ENCODE data around the gene EIPR1. TPM values are rescaled to one million over a fixed set of nuclear protein-coding genes. Genes with fewer than 3 reads are reported as not detected.
A peak's percentile ranks its signal among the peaks of the same experiment; 100 is the strongest.
"Not testable (repeated sequence)": the region's sequence is repeated elsewhere in the genome, so short reads cannot be mapped to it uniquely, and the experiment has no call there.

Gene EIPR1
- total RNA-seq, 2 experiments from 2014 or later = 36.2 to 42.7 TPM

DNA sequence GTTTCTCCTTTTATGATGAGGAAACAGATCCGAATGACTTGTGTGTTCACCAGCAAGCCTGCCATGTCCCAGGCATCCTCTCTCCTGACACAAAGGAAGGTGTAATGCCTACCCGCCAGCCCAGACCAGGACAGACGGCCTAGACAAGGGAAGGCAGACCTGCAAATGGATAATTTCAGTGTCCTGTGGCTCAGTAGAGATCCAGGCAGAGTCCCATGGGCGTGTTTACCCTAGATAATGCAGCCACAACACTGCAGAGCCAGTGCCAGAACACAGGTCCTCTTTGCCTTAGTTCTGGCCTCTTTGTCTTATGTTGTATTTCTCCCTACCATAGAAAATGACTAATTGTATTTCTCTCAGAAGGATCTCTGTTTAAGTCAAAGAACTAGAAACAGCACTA is 14.6 kb upstream of the EIPR1 start:
- CTCF ChIA-PET = no interaction called here
- no peak for DNase-seq
- Mint-ChIP-seq H3K4me1 (peaks cover 3% of the 10 kb centered on the region), H3K36me3 (ENCODE audit: low read depth) (peaks cover 76% of the 10 kb centered on the region), H3K9me3 (peaks cover 20% of the 10 kb centered on the region), H3K4me3 (no peak overlapping the region), H3K27me3 (no peaks in the 10 kb centered on the region), H3K27ac (no peak overlapping the region)
- POLR2A ChIA-PET = no interaction called here

GRCh38 chr2:3390041-3390440 is 12.4 kb upstream of the EIPR1 start:
- Mint-ChIP-seq H3K4me1 (peaks cover 3% of the 10 kb centered on the region), H3K4me3 (no peak overlapping the region), H3K36me3 (ENCODE audit: low read depth) (peaks cover 65% of the 10 kb centered on the region), H3K9me3 (peaks cover 6% of the 10 kb centered on the region), H3K27me3 (no peaks in the 10 kb centered on the region), H3K27ac (no peak overlapping the region)
- POLR2A ChIA-PET = no interaction called here
- no peak for DNase-seq
- CTCF ChIA-PET = no interaction called here

DNA sequence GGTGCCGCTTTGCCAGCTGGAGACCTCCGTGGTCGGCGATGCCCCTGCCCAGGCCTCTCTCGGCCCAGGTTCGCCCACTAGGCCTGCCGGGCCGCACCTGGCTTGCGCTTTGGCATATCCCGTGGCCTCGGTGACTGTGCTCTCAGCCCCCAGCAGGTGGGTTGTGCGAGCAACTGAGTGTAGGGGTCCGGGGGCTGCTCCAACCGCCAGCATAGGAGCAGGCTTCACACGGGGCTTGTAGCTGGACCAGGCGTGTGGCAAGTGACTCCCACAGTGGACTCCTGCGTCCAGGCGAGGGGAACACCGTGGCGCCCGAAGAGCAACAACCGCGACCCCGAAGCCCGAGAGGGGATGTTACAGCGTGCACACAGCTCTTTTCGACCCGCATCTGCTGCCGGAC is 11.6 kb upstream of the EIPR1 start:
- peaks cover 7% of the 10 kb centered on the region for H3K4me1 Mint-ChIP-seq
- H3K27ac Mint-ChIP-seq = no peak overlapping the region

DNA sequence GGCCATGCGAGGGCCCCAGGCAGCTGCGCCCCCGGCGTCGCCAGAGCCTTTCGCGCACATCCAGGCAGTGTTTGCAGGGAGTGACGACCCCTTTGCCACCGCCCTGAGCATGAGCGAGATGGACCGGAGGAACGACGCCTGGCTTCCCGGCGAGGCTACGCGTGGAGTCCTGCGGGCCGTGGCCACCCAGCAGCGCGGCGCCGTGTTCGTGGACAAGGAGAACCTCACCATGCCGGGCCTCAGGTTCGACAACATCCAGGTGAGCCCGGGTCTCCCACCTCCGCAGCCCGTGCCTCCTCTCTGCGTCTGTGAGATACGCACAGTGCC is 10.8 kb upstream of the EIPR1 start:
- DNase-seq = no peak
- H3K9me3 Mint-ChIP-seq = peaks cover 1% of the 10 kb centered on the region
- H3K4me3 Mint-ChIP-seq = no peak overlapping the region
- peaks cover 7% of the 10 kb centered on the region for H3K4me1 Mint-ChIP-seq
- ChIA-PET CTCF (interaction anchor here (1.0 kb wide), 1 partner anchor 9 kb away, joined by 3 read pairs; the partner anchor contains the start of gene TRAPPC12), POLR2A (no interaction called here)
- no peaks in the 10 kb centered on the region for H3K27me3 Mint-ChIP-seq
- peaks cover 51% of the 10 kb centered on the region for H3K36me3 Mint-ChIP-seq (ENCODE audit: low read depth)
- H3K27ac Mint-ChIP-seq = no peak overlapping the region

More for the DNA sequence above, 11.6 kb upstream of the EIPR1 start:
- Mint-ChIP-seq H3K27me3 (no peaks in the 10 kb centered on the region), H3K4me3 (no peak overlapping the region), H3K9me3 (peaks cover 1% of the 10 kb centered on the region), H3K36me3 (ENCODE audit: low read depth) (peaks cover 56% of the 10 kb centered on the region)
- ChIA-PET POLR2A (no interaction called here), CTCF (interaction anchor here (1.0 kb wide), 1 partner anchor 10 kb away, joined by 3 read pairs; the partner anchor contains the start of gene TRAPPC12)
- no peak for DNase-seq

DNA sequence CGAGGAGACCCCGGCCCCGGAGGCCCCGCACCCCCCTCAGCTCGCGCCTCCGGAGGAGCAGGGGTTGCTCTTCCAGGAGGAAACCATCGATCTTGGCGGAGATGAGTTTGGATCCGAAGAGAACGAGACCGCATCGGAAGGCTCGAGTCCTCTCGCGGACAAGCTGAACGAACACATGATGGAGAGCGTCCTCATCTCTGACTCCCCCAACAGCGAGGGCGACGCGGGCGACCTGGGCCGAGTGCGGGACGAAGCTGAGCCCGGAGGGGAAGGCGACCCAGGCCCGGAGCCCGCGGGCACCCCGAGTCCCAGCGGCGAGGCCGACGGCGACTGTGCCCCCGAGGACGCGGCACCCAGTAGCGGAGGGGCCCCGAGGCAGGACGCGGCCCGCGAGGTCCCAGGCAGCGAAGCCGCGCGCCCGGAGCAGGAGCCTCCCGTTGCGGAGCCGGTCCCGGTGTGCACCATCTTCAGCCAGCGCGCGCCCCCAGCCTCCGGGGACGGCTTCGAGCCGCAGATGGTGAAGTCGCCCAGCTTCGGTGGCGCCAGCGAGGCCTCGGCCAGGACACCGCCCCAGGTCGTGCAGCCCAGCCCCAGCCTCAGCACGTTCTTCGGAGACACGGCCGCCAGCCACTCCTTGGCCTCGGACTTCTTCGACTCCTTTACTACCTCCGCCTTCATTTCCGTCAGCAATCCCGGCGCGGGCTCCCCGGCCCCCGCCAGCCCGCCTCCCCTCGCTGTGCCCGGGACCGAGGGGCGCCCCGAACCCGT is 10.2 kb upstream of the EIPR1 start:
- no peak for DNase-seq
- no peak overlapping the region for H3K27ac Mint-ChIP-seq
- CTCF ChIA-PET = interaction anchor here (1.0 kb wide), 1 partner anchor 10 kb away, joined by 3 read pairs; the partner anchor contains the start of gene EIPR1
- no peak overlapping the region for H3K4me3 Mint-ChIP-seq
- peaks cover 8% of the 10 kb centered on the region for H3K4me1 Mint-ChIP-seq
- peaks cover 50% of the 10 kb centered on the region for H3K36me3 Mint-ChIP-seq (ENCODE audit: low read depth)
- POLR2A ChIA-PET = no interaction called here
- no peaks in the 10 kb centered on the region for H3K9me3 Mint-ChIP-seq
- H3K27me3 Mint-ChIP-seq = no peaks in the 10 kb centered on the region

DNA sequence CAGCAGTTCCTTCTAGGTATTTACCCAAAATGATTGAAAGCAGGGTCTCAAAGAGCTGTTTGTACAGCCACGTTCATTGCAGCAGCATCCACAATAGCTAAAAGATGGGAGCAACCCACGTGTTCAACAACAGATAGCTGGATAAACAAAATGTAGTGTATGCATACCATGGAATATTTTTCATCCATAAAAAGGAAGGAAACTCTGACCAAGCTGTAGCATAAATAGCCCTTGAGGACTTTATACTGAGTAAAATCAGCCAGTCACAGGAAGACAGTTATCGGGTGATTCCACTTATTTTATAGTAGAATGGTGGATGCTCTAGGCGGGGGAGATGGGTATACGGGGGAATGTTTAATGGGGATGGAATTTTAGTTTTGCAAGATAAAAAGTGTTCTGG is 9.4 kb upstream of the EIPR1 start:
- peaks cover 9% of the 10 kb centered on the region for H3K4me1 Mint-ChIP-seq
- ChIA-PET POLR2A (no interaction called here), CTCF (interaction anchor here (1.0 kb wide), 1 partner anchor 9 kb away, joined by 3 read pairs; the partner anchor contains the start of gene EIPR1)
- H3K27ac Mint-ChIP-seq = no peak overlapping the region
- H3K4me3 Mint-ChIP-seq = no peak overlapping the region
- H3K27me3 Mint-ChIP-seq = no peaks in the 10 kb centered on the region
- peaks cover 44% of the 10 kb centered on the region for H3K36me3 Mint-ChIP-seq (ENCODE audit: low read depth)
- no peak for DNase-seq
- H3K9me3 Mint-ChIP-seq = no peaks in the 10 kb centered on the region

GRCh38 chr2:3386448-3386958 is 8.9 kb upstream of the EIPR1 start:
- ChIA-PET CTCF (interaction anchor here (1.0 kb wide), 2 partner anchors 8 to 16 kb away, joined by 3 read pairs; partner anchors contain the start of gene EIPR1), POLR2A (no interaction called here)
- H3K4me3 Mint-ChIP-seq = no peak overlapping the region
- no peak for DNase-seq
- H3K27ac Mint-ChIP-seq = no peak overlapping the region
- no peaks in the 10 kb centered on the region for H3K9me3 Mint-ChIP-seq
- H3K27me3 Mint-ChIP-seq = no peaks in the 10 kb centered on the region
- H3K36me3 Mint-ChIP-seq (ENCODE audit: low read depth) = peaks cover 43% of the 10 kb centered on the region
- H3K4me1 Mint-ChIP-seq = peaks cover 13% of the 10 kb centered on the region

DNA sequence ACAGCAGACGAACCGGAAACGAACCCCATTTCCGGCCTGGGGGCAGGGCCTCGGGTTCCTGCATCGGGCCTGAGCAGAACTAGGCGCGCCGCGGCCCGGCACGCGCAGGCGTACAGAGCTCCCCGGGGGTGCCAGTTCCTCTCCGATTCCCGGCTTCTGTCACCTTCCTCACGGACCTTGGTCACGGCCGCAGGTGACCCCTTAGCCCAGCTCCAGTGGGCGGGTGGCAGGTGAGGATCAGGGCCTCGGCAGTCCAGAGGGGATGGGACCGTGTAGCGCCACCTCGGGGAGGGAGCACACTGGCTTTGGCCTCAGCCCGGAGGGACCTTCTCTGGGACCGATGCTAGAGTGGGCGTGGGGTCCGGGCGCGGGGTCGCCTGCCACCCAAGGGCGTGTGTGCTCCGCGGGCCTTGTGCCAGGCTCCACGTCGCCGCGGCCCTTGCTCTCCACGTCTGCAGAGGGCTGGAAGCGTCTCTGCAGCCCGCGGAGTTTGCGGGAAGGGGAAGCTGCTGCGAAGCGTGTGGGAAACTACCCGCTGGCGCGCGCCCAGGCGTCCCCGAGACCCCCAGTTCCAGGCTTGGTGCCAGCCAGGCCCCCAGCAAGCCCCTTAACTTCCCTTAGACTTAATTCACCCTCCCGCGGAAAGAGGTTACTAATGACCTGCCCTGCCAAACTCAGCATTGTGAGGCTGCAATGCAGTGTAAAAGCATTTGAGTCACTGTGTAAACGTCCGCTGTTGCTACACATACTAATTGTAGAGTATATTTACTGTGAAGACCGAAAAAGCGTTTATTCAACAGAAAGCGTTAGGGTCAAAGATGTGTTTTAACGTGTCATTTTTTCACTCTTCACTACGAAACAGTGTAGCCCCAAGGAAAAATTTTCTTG is 2.3 kb upstream of the EIPR1 start, which contains the start of gene TRAPPC12:
Gene TRAPPC12 (plus strand): TSS at position 48 of the 888 bp plus-strand sequence. CDS start 7,930 bp downstream, outside the sequence.
- Mint-ChIP-seq H3K9me3 (no peaks in the 10 kb centered on the region), H3K27ac (peak within 1 kb of the TSS; percentile 99), H3K27me3 (no peaks in the 10 kb centered on the region), H3K36me3 (ENCODE audit: low read depth) (peaks cover 25% of the 10 kb centered on the region), H3K4me1 (peaks cover 51% of the 10 kb centered on the region), H3K4me3 (peak within 1 kb of the TSS; percentile 99)
- ChIA-PET POLR2A (no interaction called here), CTCF (interaction anchor here (0.6 to 0.7 kb wide), 2 partner anchors 9 to 46 kb away, joined by 3 read pairs; no protein-coding TSS in a partner anchor)
- DNase-seq = peak; percentile 95

- Mint-ChIP-seq H3K4me1 (peaks cover 48% of the 10 kb centered on the region), H3K9me3 (no peaks in the 10 kb centered on the region), H3K27ac (peak overlapping the region; percentile 99), H3K36me3 (ENCODE audit: low read depth) (peaks cover 25% of the 10 kb centered on the region), H3K27me3 (no peaks in the 10 kb centered on the region), H3K4me3 (peak overlapping the region; percentile 99)
- ChIA-PET POLR2A (no interaction called here), CTCF (interaction anchor here (0.6 to 0.7 kb wide), 2 partner anchors 10 to 47 kb away, joined by 3 read pairs; no protein-coding TSS in a partner anchor)
- DNase-seq = no peak
Measured at GRCh38 chr2:3379339-3379646, 1.7 kb upstream of the EIPR1 start.

DNA sequence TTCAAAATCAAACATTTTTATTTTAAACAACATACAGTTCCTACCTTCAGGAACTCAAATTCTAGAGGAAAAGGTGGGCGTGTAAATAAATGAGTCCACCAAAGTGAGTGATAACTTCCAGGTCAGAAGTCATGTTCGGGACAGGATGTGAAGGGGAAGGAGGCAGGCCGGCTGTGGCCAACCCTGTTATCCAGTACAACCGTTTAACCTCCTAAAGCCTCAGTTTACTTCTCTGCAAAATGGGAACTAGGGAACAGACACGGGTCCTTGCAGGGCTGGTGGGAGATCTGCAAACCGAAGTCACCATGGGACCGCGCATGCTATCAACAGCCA is 373 bp downstream of the EIPR1 start:
- Mint-ChIP-seq H3K9me3 (no peaks in the 10 kb centered on the region), H3K36me3 (ENCODE audit: low read depth) (peaks cover 19% of the 10 kb centered on the region), H3K4me3 (peak overlapping the region; percentile 99), H3K4me1 (peaks cover 45% of the 10 kb centered on the region), H3K27ac (peak overlapping the region; percentile 99), H3K27me3 (no peaks in the 10 kb centered on the region)
- CTCF ChIA-PET = no interaction called here
- POLR2A ChIA-PET = no interaction called here
- DNase-seq = peak; percentile 59

- no peaks in the 10 kb centered on the region for H3K27me3 Mint-ChIP-seq
- peaks cover 17% of the 10 kb centered on the region for H3K36me3 Mint-ChIP-seq (ENCODE audit: low read depth)
- peak overlapping the region; percentile 99 for H3K4me3 Mint-ChIP-seq
- ChIA-PET POLR2A (no interaction called here), CTCF (interaction anchor here (1.1 kb wide), 1 partner anchor 30 kb away, joined by 3 read pairs; no protein-coding TSS in a partner anchor)
- peaks cover 44% of the 10 kb centered on the region for H3K4me1 Mint-ChIP-seq
- H3K9me3 Mint-ChIP-seq = no peaks in the 10 kb centered on the region
- peak overlapping the region; percentile 99 for H3K27ac Mint-ChIP-seq
- DNase-seq = no peak
Measured at GRCh38 chr2:3376821-3377220, 797 bp downstream of the EIPR1 start.

- POLR2A ChIA-PET, H3K27ac Mint-ChIP-seq, H3K9me3 Mint-ChIP-seq, DNase-seq, H3K27me3 Mint-ChIP-seq, H3K4me3 Mint-ChIP-seq, CTCF ChIA-PET: not testable (repeated sequence)
- Mint-ChIP-seq H3K4me1 (peaks cover 11% of the 10 kb centered on the region), H3K36me3 (ENCODE audit: low read depth) (peaks cover 13% of the 10 kb centered on the region)
Measured at GRCh38 chr2:3369340-3370181, 8.1 kb downstream of the EIPR1 start.
